Naive thymus-derived CD4-positive, alpha-beta T cell (primary cell): ENCODE measurements around the gene ADGRD1. TPM values are rescaled to one million over a fixed set of nuclear protein-coding genes. Genes with fewer than 3 reads are reported as not detected.
A peak's percentile ranks its signal among the peaks of the same experiment; 100 is the strongest.
"Not testable (repeated sequence)": the region's sequence is repeated elsewhere in the genome, so short reads cannot be mapped to it uniquely, and the experiment has no call there.

Source experiments
- ATAC-seq: fragments of 150-1000 bp; cut with Tn5 transposase; 2 replicates; pipeline ENCODE4 v1.10.0; 2021; ENCODE audit warnings: mild to moderate bottlenecking, moderate library complexity
- CTCF ChIA-PET: fragments of 350-600 bp; sonication (Branson Sonifier 250); formaldehyde crosslinking; loops from one replicate; lab custom pipeline; 2021; ENCODE audit warnings: antibody characterized with exemption; lab: Charles Lee
- POLR2A ChIA-PET: fragments of 350-600 bp; sonication (Branson Sonifier 250); formaldehyde crosslinking; loops from one replicate; lab custom pipeline; 2021; ENCODE audit warnings: antibody characterized with exemption, inconsistent platforms; lab: Charles Lee
- DNase-seq, 9 donors: peaks; one replicate each; pipeline versions ENCODE4 v3.0.0 to v3.0.0-alpha.2; 2020 to 2022; ENCODE audit warnings: mixed read lengths in 1 of 9
- H3K27ac ChIP-seq: one replicate; pipeline ENCODE4 v1.7.0; 2013; ENCODE audit warnings: mild to moderate bottlenecking, low read depth, low read length, moderate library complexity
- H3K27me3 ChIP-seq, 2 donors: one replicate each; pipeline ENCODE4 v1.7.0; 2013; ENCODE audit warnings: low read length in 2 of 2, mild to moderate bottlenecking in 2 of 2, moderate library complexity in 2 of 2; ENCODE audit not compliant: control insufficient read depth in 2 of 2, insufficient read depth in 2 of 2
- H3K36me3 ChIP-seq, 3 experiments: 1 replicate in 2 of 3; 2 replicates in 1 of 3; pipeline ENCODE4 v1.7.0; 2013; ENCODE audit warnings: low read length in 3 of 3, mild to moderate bottlenecking in 3 of 3, moderate library complexity in 1 of 3; ENCODE audit not compliant: insufficient read depth in 3 of 3, control insufficient read depth in 2 of 3
- H3K4me1 ChIP-seq, 2 donors: one replicate each; pipeline ENCODE4 v1.7.0; 2013; ENCODE audit warnings: low read length in 2 of 2, mild to moderate bottlenecking in 2 of 2, moderate library complexity in 1 of 2; ENCODE audit not compliant: control insufficient read depth in 2 of 2, insufficient read depth in 2 of 2
- H3K4me3 ChIP-seq: 2 replicates; pipeline ENCODE4 v1.7.0; 2013; ENCODE audit warnings: mild to moderate bottlenecking, low read length
- H3K9me3 ChIP-seq, 3 experiments: 1 replicate in 2 of 3; 2 replicates in 1 of 3; pipeline ENCODE4 v1.7.0; 2013; ENCODE audit warnings: low read length in 3 of 3; ENCODE audit not compliant: control insufficient read depth in 2 of 3
- H3K27ac Mint-ChIP-seq, 9 donors: one replicate each; pipeline ENCODE4 v1.8.0; 2020 to 2022; ENCODE audit warnings: mixed read lengths in 9 of 9, mild to moderate bottlenecking in 8 of 9, moderate library complexity in 5 of 9, inconsistent platforms in 2 of 9
- H3K27me3 Mint-ChIP-seq, 5 donors: one replicate each; pipeline ENCODE4 v1.8.0; 2021 to 2022; ENCODE audit warnings: mixed read lengths in 5 of 5, mild to moderate bottlenecking in 1 of 5
- H3K36me3 Mint-ChIP-seq, 5 donors: one replicate each; pipeline ENCODE4 v1.8.0; 2020 to 2022; ENCODE audit warnings: mixed read lengths in 5 of 5, mild to moderate bottlenecking in 3 of 5, inconsistent platforms in 1 of 5
- H3K4me1 Mint-ChIP-seq, 7 donors: one replicate each; pipeline ENCODE4 v1.8.0; 2020 to 2022; ENCODE audit warnings: mixed read lengths in 7 of 7, mild to moderate bottlenecking in 3 of 7, inconsistent platforms in 1 of 7
- H3K4me3 Mint-ChIP-seq, 10 donors: one replicate each; pipeline ENCODE4 v1.8.0; 2020 to 2022; ENCODE audit warnings: mild to moderate bottlenecking in 10 of 10, mixed read lengths in 10 of 10, moderate library complexity in 6 of 10, inconsistent platforms in 2 of 10
- H3K9me3 Mint-ChIP-seq, 11 donors: one replicate each; pipeline ENCODE4 v1.8.0; 2020 to 2022; ENCODE audit warnings: mixed read lengths in 11 of 11, mild to moderate bottlenecking in 4 of 11, inconsistent platforms in 1 of 11, moderate library complexity in 1 of 11
- intact Hi-C, 2 donors: fragments of 100-400 bp; cut with micrococcal nuclease; formaldehyde crosslinking; loops; one replicate each; pipeline ENCODE4 v1.15.1; 2023
- polyA plus RNA-seq, 2 donors: library from polyadenylated mRNA; unstranded; fragments of 300-500 nt; fragmentation: Illumina TruSeq; gene quantifications; one replicate each; pipeline ENCODE4 v1.2.3, GENCODE V29; 2021
- total RNA-seq, 6 experiments: library from RNA in 5 of 6; stranded (reverse) in 5 of 6; gene quantifications; 1 replicate in 5 of 6; 2 replicates in 1 of 6; pipeline ENCODE4 v1.2.3 and lab custom pipeline; 2021 to 2026

The ADGRD1 gene
- total and polyA plus RNA-seq, 7 experiments from 2014 or later = 0.41 to 11.9 (median 1.6) TPM; not detected in 4

DNA sequence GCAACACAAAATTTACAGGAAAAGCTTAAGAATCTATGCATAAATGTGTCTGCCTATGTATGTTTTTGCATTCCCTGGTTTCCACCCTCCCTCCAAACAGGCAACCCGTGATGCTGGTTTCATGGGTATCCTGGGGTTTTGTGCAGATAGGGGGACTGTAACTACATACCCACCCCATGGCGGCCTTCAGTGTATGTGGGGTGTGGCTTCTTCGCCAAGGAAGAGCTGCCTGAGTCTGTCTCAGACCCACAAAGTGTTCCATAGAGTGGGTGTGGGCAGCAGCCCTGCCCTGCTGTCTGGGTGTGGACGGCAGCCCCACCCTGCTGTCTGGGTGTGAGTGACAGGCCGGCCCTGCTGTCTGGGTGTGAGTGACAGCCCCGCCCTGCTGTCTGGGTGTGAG lies 174.8 kb downstream of the ADGRD1 start:
- no peaks in the 10 kb centered on the region for H3K27me3 ChIP-seq
- H3K27ac ChIP-seq = no peak overlapping the region
- intact Hi-C loops = no loop called here
- DNase-seq = no peak
- CTCF ChIA-PET = interaction anchor here (1.2 kb wide), 1 partner anchor 23 kb away, joined by 5 read pairs; no protein-coding TSS in a partner anchor
- Mint-ChIP-seq H3K9me3 (peaks cover 0 to 6% (median 0%) of the 10 kb centered on the region in 11 donors), H3K4me3 (no peak overlapping the region), H3K36me3 (no peaks in the 10 kb centered on the region), H3K4me1 (peaks cover 0 to 10% (median 0%) of the 10 kb centered on the region in 7 donors), H3K27me3 (no peaks in the 10 kb centered on the region), H3K27ac (no peak overlapping the region)
- H3K4me3 ChIP-seq = no peak overlapping the region
- no peaks in the 10 kb centered on the region for H3K36me3 ChIP-seq
- no peak for ATAC-seq
- POLR2A ChIA-PET = interaction anchor here (0.7 kb wide), 1 partner anchor 302 kb away, joined by 3 read pairs; no protein-coding TSS in a partner anchor
- no peaks in the 10 kb centered on the region for H3K9me3 ChIP-seq
- no peaks in the 10 kb centered on the region for H3K4me1 ChIP-seq

DNA sequence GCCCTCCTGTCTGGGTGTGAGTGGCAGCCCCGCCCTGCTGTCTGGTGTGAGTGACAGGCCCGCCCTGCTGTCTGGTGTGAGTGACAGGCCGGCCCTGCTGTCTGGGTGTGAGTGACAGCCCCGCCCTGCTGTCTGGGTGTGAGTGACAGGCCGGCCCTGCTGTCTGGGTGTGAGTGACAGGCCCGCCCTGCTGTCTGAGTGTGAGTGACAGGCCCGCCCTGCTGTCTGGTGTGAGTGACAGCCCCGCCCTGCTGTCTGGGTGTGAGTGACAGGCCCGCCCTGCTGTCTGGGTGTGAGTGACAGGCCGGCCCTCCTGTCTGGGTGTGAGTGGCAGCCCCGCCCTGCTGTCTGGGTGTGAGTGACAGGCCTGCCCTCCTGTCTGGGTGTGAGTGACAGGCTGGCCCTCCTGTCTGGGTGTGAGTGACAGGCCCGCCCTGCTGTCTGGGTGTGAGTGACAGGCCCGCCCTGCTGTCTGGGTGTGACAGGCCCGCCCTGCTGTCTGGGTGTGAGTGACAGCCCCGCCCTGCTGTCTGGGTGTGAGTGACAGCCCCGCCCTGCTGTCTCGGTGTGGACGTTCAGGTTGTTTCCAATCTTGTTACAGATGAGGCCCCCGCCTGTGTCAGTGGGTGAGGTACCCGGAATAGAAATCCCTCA lies 175.4 kb downstream of the ADGRD1 start:
- H3K4me3 ChIP-seq, H3K36me3 ChIP-seq, H3K4me3 Mint-ChIP-seq, H3K36me3 Mint-ChIP-seq, H3K9me3 ChIP-seq, H3K9me3 Mint-ChIP-seq, H3K27me3 Mint-ChIP-seq, intact Hi-C loops, H3K4me1 ChIP-seq, H3K27me3 ChIP-seq, H3K27ac Mint-ChIP-seq, DNase-seq, H3K27ac ChIP-seq, ATAC-seq, CTCF ChIA-PET, POLR2A ChIA-PET: not testable (repeated sequence)
- peaks cover 0 to 10% (median 0%) of the 10 kb centered on the region in 7 donors for H3K4me1 Mint-ChIP-seq

DNA sequence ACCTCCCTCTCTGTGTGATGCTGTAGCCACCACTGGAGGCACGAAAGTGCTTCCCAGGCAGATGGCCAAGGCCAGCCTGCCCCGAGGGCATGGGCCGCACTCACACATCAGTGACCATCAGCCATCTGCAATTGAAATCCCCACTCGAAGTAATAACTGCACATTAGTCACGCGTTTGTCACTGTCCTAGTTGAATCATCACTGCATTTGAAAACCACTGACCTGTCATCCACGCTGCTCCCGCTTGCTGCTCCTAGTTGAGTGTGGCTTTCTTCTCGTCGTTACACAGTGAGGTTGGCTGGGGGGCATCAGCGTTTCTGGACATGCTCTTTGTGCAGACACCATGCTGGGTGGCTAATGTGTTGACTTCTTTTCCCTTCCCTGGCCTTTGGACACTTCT lies 176.1 kb downstream of the ADGRD1 start:
- intact Hi-C loops = loop anchor here in 1 of 2 donors (5.0 kb wide), 1 partner anchor 213 kb away; no protein-coding TSS in a partner anchor
- CTCF ChIA-PET = no interaction called here

DNA sequence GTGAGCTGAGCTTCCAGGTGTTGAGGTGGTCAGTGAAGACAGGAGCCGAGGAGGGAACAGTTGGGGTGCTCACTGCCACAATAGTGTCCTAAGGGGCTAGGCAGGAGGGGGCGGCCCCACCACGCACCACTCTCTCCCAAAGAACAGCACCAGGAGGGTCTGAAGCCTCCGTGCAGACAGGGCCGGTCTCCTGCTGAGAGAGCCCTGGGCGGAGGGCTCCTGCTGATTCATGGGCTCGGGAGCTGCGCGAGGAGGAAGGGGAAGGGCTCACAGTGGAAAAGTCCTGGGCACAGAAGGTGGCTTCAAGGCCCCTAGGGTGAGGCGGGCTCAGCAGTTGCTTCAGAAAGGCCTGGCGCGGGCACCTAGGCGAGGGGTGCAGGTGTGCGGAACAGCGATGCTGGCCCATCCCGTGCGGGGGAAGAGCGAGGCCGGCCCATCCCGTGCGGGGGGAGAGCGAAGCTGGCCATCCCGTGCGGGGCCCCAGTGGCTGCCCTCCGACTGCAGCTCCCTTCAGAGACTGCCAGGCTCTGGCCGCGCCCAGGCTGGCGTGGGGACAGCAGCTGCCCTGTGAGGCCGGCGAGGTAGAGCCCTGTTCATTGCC lies 176.7 kb downstream of the ADGRD1 start:
- ChIA-PET CTCF (interaction anchor here (3.1 to 5.6 kb wide), 2 partner anchors 26 to 304 kb away, joined by 23 to 37 read pairs; no protein-coding TSS in a partner anchor), POLR2A (no interaction called here)
- H3K27ac ChIP-seq = no peak overlapping the region
- Mint-ChIP-seq H3K9me3 (peaks cover 0 to 6% (median 0%) of the 10 kb centered on the region in 11 donors), H3K36me3 (no peaks in the 10 kb centered on the region), H3K4me3 (no peak overlapping the region), H3K27ac (peak overlapping the region in 1 of 9 donors; percentile 28), H3K4me1 (peaks cover 0 to 10% (median 0%) of the 10 kb centered on the region in 7 donors), H3K27me3 (no peaks in the 10 kb centered on the region)
- no peaks in the 10 kb centered on the region for H3K36me3 ChIP-seq
- H3K4me1 ChIP-seq = no peaks in the 10 kb centered on the region
- no peaks in the 10 kb centered on the region for H3K27me3 ChIP-seq
- intact Hi-C loops = loop anchor here in 1 of 2 donors (5.0 kb wide), 1 partner anchor 213 kb away; no protein-coding TSS in a partner anchor
- H3K4me3 ChIP-seq = no peak overlapping the region
- no peaks in the 10 kb centered on the region for H3K9me3 ChIP-seq
- DNase-seq (no peak), ATAC-seq (no peak)

More for the DNA sequence above, 176.1 kb downstream of the ADGRD1 start:
- peaks cover 0 to 6% (median 0%) of the 10 kb centered on the region in 11 donors for H3K9me3 Mint-ChIP-seq
- DNase-seq = no peak
- ATAC-seq = no peak
- H3K27ac ChIP-seq = no peak overlapping the region
- H3K36me3 Mint-ChIP-seq = no peaks in the 10 kb centered on the region
- H3K4me1 ChIP-seq = no peaks in the 10 kb centered on the region
- H3K9me3 ChIP-seq = no peaks in the 10 kb centered on the region
- H3K4me3 Mint-ChIP-seq = no peak overlapping the region
- POLR2A ChIA-PET = no interaction called here
- H3K4me3 ChIP-seq = no peak overlapping the region
- H3K36me3 ChIP-seq = no peaks in the 10 kb centered on the region
- peaks cover 0 to 10% (median 0%) of the 10 kb centered on the region in 7 donors for H3K4me1 Mint-ChIP-seq
- no peaks in the 10 kb centered on the region for H3K27me3 Mint-ChIP-seq
- H3K27ac Mint-ChIP-seq = peak overlapping the region in 1 of 9 donors; percentile 78
- H3K27me3 ChIP-seq = no peaks in the 10 kb centered on the region

DNA sequence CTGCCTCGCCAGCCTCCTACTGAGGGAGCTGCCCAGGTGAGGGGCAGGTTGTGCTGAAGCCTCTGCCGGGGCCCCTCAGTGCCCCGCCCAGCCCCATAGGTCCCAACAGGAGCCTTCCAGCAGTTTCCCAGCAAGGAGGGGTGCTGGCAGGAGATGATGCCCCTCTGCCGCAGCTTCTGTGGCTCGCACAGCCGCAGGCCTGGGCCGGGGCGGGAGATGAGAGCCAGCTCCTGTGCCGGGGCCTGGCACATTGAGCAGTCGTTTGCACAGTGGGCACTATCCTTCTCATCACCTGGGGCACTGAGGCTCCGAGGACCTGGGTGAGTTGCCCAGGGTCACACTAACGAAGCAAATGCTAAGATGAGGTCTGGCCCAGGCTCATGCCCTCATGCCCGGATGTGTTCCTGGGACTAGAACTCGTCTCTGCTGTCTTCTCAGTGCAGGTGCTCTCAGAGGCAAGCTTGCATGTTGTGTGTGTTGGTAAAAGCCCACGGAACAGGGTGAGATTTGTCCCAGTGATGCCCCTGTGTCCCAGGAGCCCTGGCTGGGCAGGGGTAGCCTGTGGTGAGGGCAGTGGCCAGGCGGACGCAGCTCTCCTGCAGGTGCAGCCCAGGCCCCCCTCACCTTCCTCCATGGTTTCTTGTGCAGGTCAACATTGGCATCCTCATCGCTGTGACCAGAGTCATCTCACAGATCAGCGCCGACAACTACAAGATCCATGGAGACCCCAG lies 177.5 kb downstream of the ADGRD1 start:
- H3K4me1 ChIP-seq = no peaks in the 10 kb centered on the region
- intact Hi-C loops = loop anchor here in 1 of 2 donors (5.0 kb wide), 1 partner anchor 214 kb away; no protein-coding TSS in a partner anchor
- ChIA-PET POLR2A (no interaction called here), CTCF (interaction anchor here (0.9 to 5.6 kb wide), 3 partner anchors 8 to 305 kb away, joined by 3 to 37 read pairs (median 23); no protein-coding TSS in a partner anchor)
- H3K9me3 ChIP-seq = no peaks in the 10 kb centered on the region
- Mint-ChIP-seq H3K27ac (no peak overlapping the region), H3K9me3 (peaks cover 0 to 6% (median 0%) of the 10 kb centered on the region in 11 donors), H3K4me1 (peaks cover 0 to 10% (median 0%) of the 10 kb centered on the region in 7 donors), H3K36me3 (no peaks in the 10 kb centered on the region), H3K4me3 (no peak overlapping the region), H3K27me3 (no peaks in the 10 kb centered on the region)
- ATAC-seq (no peak), DNase-seq (no peak)
- no peaks in the 10 kb centered on the region for H3K27me3 ChIP-seq
- H3K36me3 ChIP-seq = no peaks in the 10 kb centered on the region
- H3K27ac ChIP-seq = no peak overlapping the region
- no peak overlapping the region for H3K4me3 ChIP-seq

DNA sequence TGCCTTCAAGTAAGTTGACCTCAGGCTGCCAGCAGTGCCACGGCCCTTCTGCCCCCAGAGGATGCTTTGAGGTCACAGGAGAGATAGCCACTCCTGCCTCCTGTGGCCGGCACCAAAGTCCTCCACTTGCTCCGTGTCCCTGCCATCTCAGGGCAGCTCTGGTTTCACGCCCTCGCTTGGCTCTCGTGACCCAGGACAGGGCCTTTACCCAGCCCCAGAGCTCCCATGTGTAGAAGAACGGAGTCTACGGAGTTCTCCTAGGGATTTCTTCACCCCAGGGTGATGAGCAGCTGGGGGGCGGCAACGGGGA lies 178.1 kb downstream of the ADGRD1 start:
- Histone ChIP-seq H3K4me3 (no peak overlapping the region), H3K27ac (no peak overlapping the region), H3K27me3 (no peaks in the 10 kb centered on the region), H3K4me1 (no peaks in the 10 kb centered on the region), H3K9me3 (no peaks in the 10 kb centered on the region), H3K36me3 (no peaks in the 10 kb centered on the region)
- H3K27ac Mint-ChIP-seq = no peak overlapping the region
- ATAC-seq (no peak), DNase-seq (no peak)
- POLR2A ChIA-PET = no interaction called here
- peaks cover 0 to 10% (median 0%) of the 10 kb centered on the region in 7 donors for H3K4me1 Mint-ChIP-seq
- H3K27me3 Mint-ChIP-seq = no peaks in the 10 kb centered on the region
- H3K9me3 Mint-ChIP-seq = peaks cover 0 to 6% (median 0%) of the 10 kb centered on the region in 11 donors
- CTCF ChIA-PET = interaction anchor here (0.6 to 5.6 kb wide), 7 partner anchors 9 to 975 kb away, joined by 3 to 37 read pairs (median 6); no protein-coding TSS in a partner anchor
- H3K36me3 Mint-ChIP-seq = no peaks in the 10 kb centered on the region
- H3K4me3 Mint-ChIP-seq = no peak overlapping the region
- intact Hi-C loops = loop anchor here (1.0 to 5.0 kb wide), 3 partner anchors 27 to 305 kb away; no protein-coding TSS in a partner anchor
